Keratinocyte (primary cell): ENCODE data around the gene TADA3.

Experiments
- CTCF ChIP-seq, 3 experiments: IDR thresholded peaks in 1 of 3; conservative IDR thresholded peaks in 1 of 3; optimal IDR thresholded peaks in 1 of 3; 2 replicates in 2 of 3; 3 replicates in 1 of 3; pipeline versions ENCODE3 to v1.5.1; 2011; ENCODE audit warnings: low read length in 3 of 3, mild to moderate bottlenecking in 3 of 3, moderate library complexity in 2 of 3, control low read depth in 1 of 3, inconsistent platforms in 1 of 3; ENCODE audit not compliant: insufficient read depth in 2 of 3; ENCODE audit errors: extremely low read depth in 1 of 3
- EZH2 ChIP-seq: IDR thresholded peaks from one replicate; pipeline ENCODE4 v1.6.1; 2012; ENCODE audit warnings: inconsistent platforms, mild to moderate bottlenecking, low read length, moderate library complexity

GRCh38 chr3:9760779-9761505 lies 31.3 kb downstream of the TADA3 start:
- TF ChIP-seq EZH2: no peak
- TF ChIP-seq CTCF (optimal IDR thresholded peaks at IDR 0.05 in 1 of 3, IDR thresholded peaks at IDR 0.05 in 1 of 3, conservative IDR thresholded peaks at IDR 0.05 in 1 of 3; ENCODE audit: extremely low read depth in 1 of 3, insufficient read depth in 2 of 3, low read length in 3 of 3): no peak
